ENCODE data around the gene MAPK4.

The MAPK4 gene

DNA sequence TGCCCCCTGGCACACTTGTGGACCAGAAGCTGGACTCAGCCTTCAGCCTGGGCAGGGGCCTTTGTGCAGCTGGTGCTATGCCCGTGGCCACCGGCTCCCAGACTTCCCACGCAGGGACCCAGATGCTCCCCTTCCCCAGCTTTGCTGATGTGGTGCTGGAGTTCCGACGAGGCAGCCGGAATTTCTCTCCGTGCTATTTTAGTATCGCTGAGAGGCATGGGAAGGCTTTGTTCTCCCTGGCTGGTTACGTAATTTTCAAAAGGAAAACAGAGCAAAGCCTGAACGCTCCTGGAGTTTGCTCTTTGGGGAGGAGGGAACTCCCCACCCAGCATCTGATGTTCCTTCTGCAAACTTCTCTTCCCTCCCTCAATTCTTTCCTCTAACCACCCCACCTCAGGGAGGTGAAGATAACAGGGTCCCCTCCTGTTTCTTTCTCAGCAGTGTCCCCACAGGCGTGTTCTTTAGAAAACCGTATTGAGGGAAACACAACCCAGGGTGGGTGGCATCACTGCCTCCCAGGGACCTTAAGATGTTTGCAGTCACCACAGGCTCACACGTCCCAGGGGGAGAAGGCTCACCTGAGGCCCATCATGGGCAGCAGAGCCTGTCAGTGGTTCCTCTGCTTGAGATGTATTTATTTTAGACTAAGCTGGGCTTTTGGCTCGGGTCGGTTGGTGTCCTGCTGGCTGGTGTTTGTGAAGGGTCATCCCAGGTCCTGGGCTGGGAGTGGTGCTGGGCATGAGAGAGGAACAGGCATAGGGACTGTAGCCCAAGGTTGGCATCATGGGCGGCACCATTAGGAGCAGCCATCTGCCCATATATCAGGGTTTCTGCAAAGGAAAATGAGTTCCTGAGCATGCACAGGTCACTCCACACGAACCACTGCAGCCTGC lies 95.0 kb downstream of the MAPK4 start:
- no peak for DNase-seq (ENCODE audit: low read depth, low spot score)
- ChIA-PET CTCF (no interaction called here), POLR2A (no interaction called here)
- TF ChIP-seq, protein P1, sequence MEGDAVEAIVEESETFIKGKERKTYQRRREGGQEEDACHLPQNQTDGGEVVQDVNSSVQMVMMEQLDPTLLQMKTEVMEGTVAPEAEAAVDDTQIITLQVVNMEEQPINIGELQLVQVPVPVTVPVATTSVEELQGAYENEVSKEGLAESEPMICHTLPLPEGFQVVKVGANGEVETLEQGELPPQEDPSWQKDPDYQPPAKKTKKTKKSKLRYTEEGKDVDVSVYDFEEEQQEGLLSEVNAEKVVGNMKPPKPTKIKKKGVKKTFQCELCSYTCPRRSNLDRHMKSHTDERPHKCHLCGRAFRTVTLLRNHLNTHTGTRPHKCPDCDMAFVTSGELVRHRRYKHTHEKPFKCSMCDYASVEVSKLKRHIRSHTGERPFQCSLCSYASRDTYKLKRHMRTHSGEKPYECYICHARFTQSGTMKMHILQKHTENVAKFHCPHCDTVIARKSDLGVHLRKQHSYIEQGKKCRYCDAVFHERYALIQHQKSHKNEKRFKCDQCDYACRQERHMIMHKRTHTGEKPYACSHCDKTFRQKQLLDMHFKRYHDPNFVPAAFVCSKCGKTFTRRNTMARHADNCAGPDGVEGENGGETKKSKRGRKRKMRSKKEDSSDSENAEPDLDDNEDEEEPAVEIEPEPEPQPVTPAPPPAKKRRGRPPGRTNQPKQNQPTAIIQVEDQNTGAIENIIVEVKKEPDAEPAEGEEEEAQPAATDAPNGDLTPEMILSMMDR (IDR thresholded peaks at IDR 0.05; ENCODE audit: insufficient read depth, low read length, missing control alignments), result no peak
- H3K4me3 ChIP-seq (ENCODE audit: low read depth, low read length), result no peak overlapping the region

DNA sequence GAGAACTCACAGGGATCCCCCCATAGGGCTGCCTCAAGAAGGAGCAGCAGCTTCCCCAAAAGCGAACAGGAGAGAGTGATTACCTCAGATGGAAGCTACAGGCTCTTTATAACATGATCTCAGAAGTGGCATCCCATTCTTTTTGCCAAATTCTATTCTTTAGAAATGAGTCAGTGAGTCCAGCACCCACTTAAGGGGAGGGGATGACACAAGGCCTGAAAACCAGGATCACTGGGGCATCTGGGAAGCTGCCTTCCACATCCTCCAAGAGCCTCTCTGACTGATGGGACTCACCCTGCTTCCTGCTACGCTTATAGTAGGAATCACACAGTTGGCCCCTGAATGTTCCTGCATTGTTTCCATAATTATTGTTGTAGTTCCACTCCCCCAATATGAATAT lies 96.5 kb downstream of the MAPK4 start:
- CTCF ChIA-PET, result no interaction called here
- no peak overlapping the region for H3K4me3 ChIP-seq (ENCODE audit: low read depth, low read length)
- POLR2A ChIA-PET, result no interaction called here
- TF ChIP-seq, protein P1 (IDR thresholded peaks at IDR 0.05; ENCODE audit: insufficient read depth, low read length, missing control alignments), result no peak
- no peak for DNase-seq (ENCODE audit: low read depth, low spot score)

DNA sequence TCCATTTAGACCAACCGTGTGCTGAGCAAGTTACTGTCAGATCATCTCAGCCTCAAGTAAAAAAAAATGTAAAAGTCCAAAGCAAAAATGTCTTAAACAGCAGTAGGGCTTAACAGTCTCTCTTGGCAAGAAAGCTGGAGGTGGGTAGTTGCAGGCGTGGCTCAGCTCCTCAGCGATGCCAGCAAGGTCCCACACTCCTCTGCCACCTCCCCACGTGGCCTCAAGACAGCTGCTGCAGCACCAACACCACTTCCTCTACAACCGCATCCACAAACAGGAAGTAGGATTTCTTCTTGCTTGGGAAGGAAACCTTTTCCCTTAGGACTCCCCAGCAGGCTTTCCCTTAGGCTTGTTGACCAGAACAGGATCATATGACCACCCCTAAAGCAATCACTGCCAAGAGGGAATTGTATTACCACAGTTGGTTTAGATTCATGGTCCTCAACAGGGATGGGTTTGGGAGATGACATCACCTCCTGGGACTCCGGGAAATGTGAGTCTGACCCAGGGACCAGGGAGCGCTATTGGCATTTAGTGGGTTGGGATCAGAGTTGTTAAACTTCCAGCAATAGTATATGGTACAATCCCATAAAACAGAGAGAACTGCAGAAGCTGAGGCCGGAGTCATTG lies 97.1 kb downstream of the MAPK4 start:
- H3K4me3 ChIP-seq (ENCODE audit: low read depth, low read length), result no peak overlapping the region
- ChIA-PET CTCF (no interaction called here), POLR2A (no interaction called here)
- TF ChIP-seq, protein P1 (IDR thresholded peaks at IDR 0.05; ENCODE audit: insufficient read depth, low read length, missing control alignments), result no peak
- no peak for DNase-seq (ENCODE audit: low read depth, low spot score)

DNA sequence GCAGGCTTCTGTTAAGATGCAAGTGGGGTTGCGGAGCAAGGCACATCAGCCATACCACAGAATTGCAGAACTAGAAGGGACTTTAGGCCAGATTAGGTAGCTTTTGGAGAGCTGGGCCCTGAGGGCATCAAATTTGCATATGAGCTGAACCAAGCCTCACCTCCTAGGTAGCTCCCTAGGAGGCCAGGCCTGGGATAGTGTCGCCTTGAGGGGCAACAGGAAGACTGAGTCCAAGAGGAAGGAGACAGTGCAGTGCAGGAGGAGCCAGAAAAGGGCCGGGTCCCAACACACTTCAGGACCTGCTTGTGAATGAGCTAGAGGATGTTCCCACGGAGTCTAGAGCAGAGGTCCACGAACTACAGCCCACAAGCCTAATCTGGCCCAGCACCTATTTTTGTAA lies 98.7 kb downstream of the MAPK4 start:
- POLR2A ChIA-PET, result no interaction called here
- TF ChIP-seq, protein P1 (IDR thresholded peaks at IDR 0.05; ENCODE audit: insufficient read depth, low read length, missing control alignments), result no peak
- CTCF ChIA-PET, result interaction anchor here (1.4 kb wide), 1 partner anchor 14 kb away, joined by 3 read pairs; no protein-coding TSS in a partner anchor

DNA sequence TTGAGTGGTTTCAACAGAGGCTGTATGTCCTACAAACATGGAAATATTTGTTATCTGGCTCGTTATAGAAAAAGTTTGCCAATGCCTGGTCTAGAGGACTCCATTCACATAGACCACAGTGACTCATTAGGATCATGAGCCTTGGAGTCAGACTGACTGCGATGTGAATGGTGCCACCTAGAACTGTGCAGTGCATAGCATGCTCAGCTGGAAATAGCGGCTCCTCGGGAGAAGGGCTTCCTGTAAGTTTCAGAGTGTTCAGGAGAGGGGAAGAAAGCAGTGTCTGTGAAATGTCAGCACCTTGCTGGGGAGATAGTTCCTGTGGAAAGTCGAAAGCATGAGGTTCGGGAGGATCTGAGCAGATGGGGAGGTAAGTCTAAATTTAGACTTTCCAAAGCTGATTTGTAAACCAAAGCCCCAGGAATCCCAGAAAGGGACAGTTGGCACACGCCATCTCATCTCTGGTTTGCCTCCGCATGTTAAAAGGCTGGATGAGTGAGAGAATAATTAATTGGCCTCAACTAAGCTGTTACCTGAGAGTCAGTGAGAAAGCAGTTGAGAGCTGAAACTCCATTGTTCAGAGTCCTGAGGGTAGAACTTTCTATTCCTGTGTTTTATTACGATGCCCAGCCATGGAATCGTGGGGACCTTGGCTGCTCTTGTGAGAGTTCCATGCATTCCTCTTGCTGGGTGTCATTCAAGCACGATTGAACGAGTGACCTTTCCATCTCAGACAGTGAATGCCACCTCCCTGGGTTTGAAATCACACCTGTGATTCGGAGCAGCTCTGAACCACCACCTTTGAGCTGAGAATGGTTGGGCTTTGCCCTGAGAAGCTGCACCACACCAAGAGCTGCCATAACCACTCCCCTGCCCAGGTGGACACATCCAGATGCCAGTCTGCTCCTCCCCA lies 99.5 kb downstream of the MAPK4 start:
- no peak overlapping the region for H3K4me3 ChIP-seq (ENCODE audit: low read depth, low read length)
- TF ChIP-seq, protein P1 (IDR thresholded peaks at IDR 0.05; ENCODE audit: insufficient read depth, low read length, missing control alignments), result no peak
- POLR2A ChIA-PET, result no interaction called here
- DNase-seq (ENCODE audit: low read depth, low spot score), result no peak
- CTCF ChIA-PET, result interaction anchor here (1.4 kb wide), 1 partner anchor 15 kb away, joined by 3 read pairs; no protein-coding TSS in a partner anchor

More for the DNA sequence above, 98.7 kb downstream of the MAPK4 start:
- no peak for DNase-seq (ENCODE audit: low read depth, low spot score)
- H3K4me3 ChIP-seq (ENCODE audit: low read depth, low read length), result no peak overlapping the region
